HUES64 (cell line): Measurements from ENCODE around the gene CCR1.

Experiments used
- H3K27ac ChIP-seq: 2 replicates; pipeline ENCODE4 v1.7.0; 2013; ENCODE audit warnings: low read depth, low read length, inconsistent platforms
- H3K27me3 ChIP-seq: 2 replicates; pipeline ENCODE4 v1.6.1; 2013; ENCODE audit warnings: mild to moderate bottlenecking, low read length; ENCODE audit not compliant: insufficient read depth
- H3K36me3 ChIP-seq: 2 replicates; pipeline ENCODE4 v1.6.1; 2013; ENCODE audit warnings: mild to moderate bottlenecking, low read length; ENCODE audit not compliant: insufficient read depth
- H3K4me1 ChIP-seq: 2 replicates; pipeline ENCODE4 v1.6.1; 2013; ENCODE audit warnings: mild to moderate bottlenecking, low read length, moderate library complexity; ENCODE audit not compliant: insufficient read depth
- H3K4me3 ChIP-seq: 2 replicates; pipeline ENCODE4 v1.5.1; 2013; ENCODE audit warnings: mild to moderate bottlenecking, low read length, moderate library complexity
- H3K9ac ChIP-seq: 2 replicates; pipeline ENCODE4 v1.6.1; 2013; ENCODE audit warnings: mild to moderate bottlenecking, low read depth, low read length
- H3K9me3 ChIP-seq: 2 replicates; pipeline ENCODE4 v1.6.1; 2013; ENCODE audit warnings: low read depth, low read length; ENCODE audit not compliant: insufficient read depth
- WGBS: fragments of 150-250, 120-280 bp; methylation state at CpG from one replicate; pipeline ENCODE4 v1.1.7; 2013; ENCODE audit warnings: missing lambda C conversion rate; 5-methylcytosine and 5-hydroxymethylcytosine counted together

CCR1 gene

DNA sequence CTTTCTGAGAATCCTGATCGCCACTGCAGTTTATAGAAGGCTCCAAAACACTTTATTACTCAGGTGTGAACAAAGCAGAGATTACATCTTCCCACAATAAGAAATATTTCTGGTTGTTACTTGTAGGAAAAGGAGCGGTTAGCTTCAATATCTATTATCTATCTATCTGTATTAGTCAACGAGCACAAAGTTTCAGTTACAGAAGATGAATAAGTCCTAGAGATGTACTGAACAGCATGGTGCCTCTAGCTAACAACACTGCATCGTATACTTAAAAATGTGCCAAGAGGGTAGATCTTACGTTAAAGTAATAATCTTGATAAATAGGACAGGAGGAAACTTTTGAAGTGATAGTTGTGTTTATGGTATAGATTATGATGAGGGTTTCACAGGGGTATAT lies 23.2 kb upstream of the CCR1 start:
- Histone ChIP-seq H3K27me3 (0 out of 2 replicates have a peak, but pooled peaks cover 2% of the 10 kb centered on the region), H3K36me3 (no peaks in the 10 kb centered on the region), H3K4me3 (no peak overlapping the region), H3K4me1 (no peaks in the 10 kb centered on the region), H3K9me3 (no peaks in the 10 kb centered on the region), H3K9ac (no peak overlapping the region), H3K27ac (no peak overlapping the region)
- WGBS, result 100% methylated on average over 4 of the region's 5 CpGs

DNA sequence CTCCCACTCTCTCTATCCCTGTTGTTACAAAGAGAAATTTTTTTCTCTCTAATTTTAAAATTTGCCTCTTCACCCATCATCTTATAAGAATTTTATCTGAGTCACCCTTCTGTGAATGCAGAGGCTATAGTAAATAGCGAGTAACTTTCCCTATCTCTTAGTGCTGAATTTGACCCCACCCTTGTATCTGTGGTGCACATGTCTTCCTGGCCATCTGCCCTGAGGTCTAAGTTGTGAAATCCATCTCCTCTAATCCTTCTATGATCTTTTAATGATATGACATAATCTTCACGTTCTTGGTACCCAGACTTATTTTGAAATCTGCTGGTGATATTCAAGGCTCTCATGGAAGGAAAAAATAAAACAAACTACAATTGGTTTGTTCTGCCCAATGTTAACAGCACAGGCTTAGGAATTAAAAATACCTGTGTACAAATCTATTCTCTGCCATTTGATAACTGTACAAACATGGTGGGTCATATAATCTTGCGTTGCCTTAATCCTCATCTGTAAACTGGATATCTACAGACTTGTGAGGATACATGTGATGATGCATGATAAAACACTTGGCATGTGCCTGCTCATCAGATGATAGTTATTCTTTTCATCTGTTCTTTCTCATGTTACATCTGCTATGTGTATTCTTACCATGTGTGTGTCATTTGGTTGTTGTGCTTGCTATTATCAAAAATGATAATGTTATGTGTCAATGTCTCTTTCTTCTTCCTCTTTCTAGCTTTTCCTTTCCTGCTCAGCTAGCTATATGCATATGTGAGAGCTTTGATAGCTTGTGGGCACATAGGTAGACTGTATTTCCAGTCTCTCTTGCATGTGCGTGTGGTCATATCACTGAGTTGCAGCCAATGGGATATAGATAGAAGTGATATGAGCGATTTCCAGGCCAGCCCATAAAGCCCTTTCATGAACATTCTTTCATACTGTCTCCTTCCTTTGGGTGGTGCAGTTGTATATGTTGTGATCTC lies 20.4 kb upstream of the CCR1 start:
- Histone ChIP-seq H3K4me1 (no peaks in the 10 kb centered on the region), H3K36me3 (no peaks in the 10 kb centered on the region), H3K27me3 (0 out of 2 replicates have a peak, but pooled peaks cover 2% of the 10 kb centered on the region), H3K9me3 (no peaks in the 10 kb centered on the region), H3K4me3 (no peak overlapping the region), H3K27ac (no peak overlapping the region), H3K9ac (no peak overlapping the region)
- WGBS, result 95% methylated on average over 4 of the region's 5 CpGs

- Histone ChIP-seq H3K27me3 (no peaks in the 10 kb centered on the region), H3K4me3 (no peak overlapping the region), H3K27ac (no peak overlapping the region), H3K9me3 (no peaks in the 10 kb centered on the region), H3K9ac (no peak overlapping the region), H3K4me1 (no peaks in the 10 kb centered on the region), H3K36me3 (no peaks in the 10 kb centered on the region)
- 91% methylated on average over 7 of the region's 7 CpGs for WGBS
Measured at GRCh38 chr3:46222435-46223161, 14.5 kb upstream of the CCR1 start.

DNA sequence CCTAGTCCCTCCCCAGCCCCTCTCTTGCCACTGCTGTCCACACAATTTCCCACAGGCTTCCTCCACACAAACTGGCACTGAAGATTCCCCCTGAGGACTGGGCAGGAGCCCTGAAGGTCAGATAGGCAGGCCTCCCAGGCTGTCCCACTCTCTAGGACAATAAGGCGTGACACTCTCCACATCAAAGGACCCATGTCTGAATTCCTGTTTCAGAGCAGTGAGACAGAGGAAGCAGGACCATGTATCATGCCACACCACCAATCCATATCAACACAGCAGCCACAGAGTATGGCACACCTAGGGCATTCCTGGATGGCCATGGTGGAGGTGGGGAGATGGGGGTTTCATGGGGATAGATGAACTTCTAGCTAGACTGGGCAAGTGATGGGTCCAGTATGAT lies 13.8 kb upstream of the CCR1 start:
- no peak overlapping the region for H3K4me3 ChIP-seq
- no peaks in the 10 kb centered on the region for H3K27me3 ChIP-seq
- H3K36me3 ChIP-seq, result no peaks in the 10 kb centered on the region
- no peak overlapping the region for H3K27ac ChIP-seq
- H3K4me1 ChIP-seq, result no peaks in the 10 kb centered on the region
- no peak overlapping the region for H3K9ac ChIP-seq
- no peaks in the 10 kb centered on the region for H3K9me3 ChIP-seq
- 97% methylated on average over 1 of the region's 1 CpG for WGBS

GRCh38 chr3:46221391-46221790 lies 13.3 kb upstream of the CCR1 start:
- no peak overlapping the region for H3K27ac ChIP-seq
- no peak overlapping the region for H3K9ac ChIP-seq
- 91% methylated on average over 4 of the region's 4 CpGs for WGBS
- no peaks in the 10 kb centered on the region for H3K4me1 ChIP-seq
- H3K27me3 ChIP-seq, result no peaks in the 10 kb centered on the region
- H3K4me3 ChIP-seq, result no peak overlapping the region
- H3K9me3 ChIP-seq, result no peaks in the 10 kb centered on the region
- no peaks in the 10 kb centered on the region for H3K36me3 ChIP-seq

- WGBS, result 88% methylated on average over 2 of the region's 2 CpGs
- Histone ChIP-seq H3K27me3 (no peaks in the 10 kb centered on the region), H3K4me1 (no peaks in the 10 kb centered on the region), H3K9ac (no peak overlapping the region), H3K9me3 (no peaks in the 10 kb centered on the region), H3K36me3 (no peaks in the 10 kb centered on the region), H3K27ac (no peak overlapping the region), H3K4me3 (no peak overlapping the region)
Measured at GRCh38 chr3:46218196-46218709, 10.1 kb upstream of the CCR1 start.

DNA sequence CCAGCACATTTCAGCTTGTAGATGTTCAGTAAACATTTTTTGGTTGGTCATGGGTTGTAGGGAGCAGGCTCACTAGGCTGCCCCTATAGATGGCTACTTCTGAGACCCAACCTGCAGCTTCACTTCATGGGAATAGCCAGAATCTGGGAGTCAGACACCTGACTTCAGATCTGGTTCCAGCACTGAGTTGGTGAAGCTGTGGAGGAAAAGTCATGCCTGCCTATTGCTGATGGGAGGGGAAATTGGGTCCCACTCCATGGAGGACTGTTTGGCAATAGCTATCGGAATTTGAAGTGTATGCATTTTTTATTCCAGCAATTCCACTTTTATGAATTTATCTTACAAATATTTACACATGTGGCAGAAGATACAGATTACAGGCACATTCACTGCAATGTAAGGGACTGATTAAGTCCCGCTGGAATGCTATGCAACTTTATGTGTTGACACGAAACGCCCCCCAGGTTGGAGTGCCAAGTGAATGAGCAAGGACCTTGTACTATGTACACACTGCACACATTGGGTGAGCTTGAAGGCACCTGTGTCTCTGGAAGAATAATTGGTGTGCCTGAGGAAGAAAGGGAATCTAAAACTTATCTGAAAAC lies 7.8 kb upstream of the CCR1 start:
- H3K4me3 ChIP-seq, result no peak overlapping the region
- H3K4me1 ChIP-seq, result no peaks in the 10 kb centered on the region
- no peak overlapping the region for H3K9ac ChIP-seq
- H3K27ac ChIP-seq, result no peak overlapping the region
- H3K27me3 ChIP-seq, result no peaks in the 10 kb centered on the region
- no peaks in the 10 kb centered on the region for H3K36me3 ChIP-seq
- WGBS, result 95% methylated on average over 3 of the region's 4 CpGs
- H3K9me3 ChIP-seq, result no peaks in the 10 kb centered on the region

- no peaks in the 10 kb centered on the region for H3K9me3 ChIP-seq
- H3K9ac ChIP-seq, result no peak overlapping the region
- H3K4me1 ChIP-seq, result no peaks in the 10 kb centered on the region
- H3K27ac ChIP-seq, result no peak overlapping the region
- no peak overlapping the region for H3K4me3 ChIP-seq
- H3K27me3 ChIP-seq, result no peaks in the 10 kb centered on the region
- WGBS, result 85% methylated on average over 1 of the region's 1 CpG
- no peaks in the 10 kb centered on the region for H3K36me3 ChIP-seq
Measured at GRCh38 chr3:46214751-46215352, 6.7 kb upstream of the CCR1 start.

GRCh38 chr3:46213201-46213600 lies 5.1 kb upstream of the CCR1 start:
- 93% methylated on average over 4 of the region's 4 CpGs for WGBS
- Histone ChIP-seq H3K4me1 (peaks cover under 1% of the 10 kb centered on the region; the same call in 1 of the 2 replicates), H3K36me3 (no peaks in the 10 kb centered on the region), H3K9me3 (no peaks in the 10 kb centered on the region), H3K27me3 (no peaks in the 10 kb centered on the region), H3K4me3 (no peak overlapping the region), H3K27ac (no peak overlapping the region), H3K9ac (no peak overlapping the region)

DNA sequence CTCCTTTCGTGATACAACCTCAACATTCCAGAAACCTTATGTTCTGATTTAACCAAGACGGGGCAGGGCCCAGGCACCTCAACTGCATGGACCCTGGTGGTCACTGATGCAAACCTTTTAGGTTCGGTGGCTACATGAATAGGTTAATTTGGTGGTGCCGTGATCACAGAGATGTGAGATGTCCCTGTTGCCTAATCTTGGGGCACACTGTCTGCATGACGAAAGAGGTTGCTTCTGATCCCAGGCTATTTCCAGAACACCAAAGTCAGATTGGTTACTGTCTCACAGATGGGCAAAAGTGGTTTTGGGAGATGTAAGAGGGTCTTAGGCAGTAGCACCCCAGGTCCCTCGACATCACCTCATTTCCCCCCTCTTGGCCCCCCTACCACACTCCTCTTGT lies 4.0 kb upstream of the CCR1 start:
- 95% methylated on average over 6 of the region's 6 CpGs for WGBS
- H3K4me3 ChIP-seq, result no peak overlapping the region
- H3K27ac ChIP-seq, result no peak overlapping the region
- H3K9ac ChIP-seq, result no peak overlapping the region
- no peaks in the 10 kb centered on the region for H3K9me3 ChIP-seq
- no peaks in the 10 kb centered on the region for H3K36me3 ChIP-seq
- H3K27me3 ChIP-seq, result no peaks in the 10 kb centered on the region
- peaks cover 4% of the 10 kb centered on the region; the same call in 1 of the 2 replicates for H3K4me1 ChIP-seq
